Karpas-422 (cell line): ENCODE results near the gene LANCL3. TPM values are rescaled to one million over a fixed set of nuclear protein-coding genes. Genes with fewer than 3 reads are reported as not detected.

Source experiments
- DNase-seq: peaks from one replicate; pipeline ENCODE4 v3.0.0-alpha.2; 2015
- H2AFZ ChIP-seq: fragments of 200-600 bp; sonication (generic); 2 replicates; pipeline ENCODE4 v1.6.1; 2014; ENCODE audit warnings: antibody characterized with exemption, low read length, mixed read lengths
- H3K27ac ChIP-seq: fragments of 200-600 bp; sonication (generic); 2 replicates; pipeline ENCODE4 v1.5.1; 2014; ENCODE audit warnings: mild to moderate bottlenecking, low read length, moderate library complexity
- H3K27me3 ChIP-seq: fragments of 200-600 bp; sonication (generic); 2 replicates; pipeline ENCODE4 v1.6.1; 2014; ENCODE audit warnings: low read length, mixed read lengths
- H3K36me3 ChIP-seq: fragments of 200-600 bp; sonication (generic); 2 replicates; pipeline ENCODE4 v1.6.1; 2014; ENCODE audit warnings: low read length, mixed read lengths; ENCODE audit not compliant: insufficient read depth
- H3K4me1 ChIP-seq: fragments of 200-600 bp; sonication (generic); 2 replicates; pipeline ENCODE4 v1.6.1; 2014; ENCODE audit warnings: mild to moderate bottlenecking, low read length, mixed read lengths
- H3K4me2 ChIP-seq: fragments of 200-600 bp; sonication (generic); 2 replicates; pipeline ENCODE4 v1.6.1; 2014; ENCODE audit warnings: low read length, low read depth, mild to moderate bottlenecking; ENCODE audit not compliant: poor library complexity, severe bottlenecking
- H3K4me3 ChIP-seq: fragments of 200-600 bp; sonication (generic); 2 replicates; pipeline ENCODE4 v1.5.1; 2014; ENCODE audit warnings: mild to moderate bottlenecking, antibody characterized with exemption, low read length, mixed read lengths
- H3K79me2 ChIP-seq: fragments of 200-600 bp; sonication (generic); 2 replicates; pipeline ENCODE4 v1.6.1; 2014; ENCODE audit warnings: mild to moderate bottlenecking, low read length, mixed read lengths
- H3K9ac ChIP-seq: fragments of 200-600 bp; sonication (generic); 2 replicates; pipeline ENCODE4 v1.6.0; 2014; ENCODE audit warnings: low read length
- H3K9me2 ChIP-seq: fragments of 200-600 bp; sonication (generic), shearing (Covaris generic); replicated peaks from 2 replicates; pipeline ENCODE4 v1.6.0; 2014; ENCODE audit warnings: mild to moderate bottlenecking, low read length, moderate library complexity; ENCODE audit not compliant: insufficient read depth
- H3K9me3 ChIP-seq: fragments of 300-700, 200-600 bp; sonication (generic); 2 replicates; pipeline ENCODE4 v1.6.1; 2014; ENCODE audit warnings: low read length, mixed read lengths
- H4K20me1 ChIP-seq: fragments of 200-600 bp; sonication (generic); 2 replicates; pipeline ENCODE4 v1.6.1; 2014; ENCODE audit warnings: mild to moderate bottlenecking, antibody characterized with exemption, low read length, low read depth; ENCODE audit not compliant: insufficient read depth
- total RNA-seq: library from RNA; depleted of rRNA; stranded (reverse); fragments of >200 nt; shearing (Covaris generic); gene quantifications from 2 replicates; pipeline ENCODE4 v1.2.3, GENCODE V29; 2014; ENCODE audit warnings: low replicate concordance; rRNA removed

LANCL3 gene
- total RNA-seq, 1 experiment from 2014 or later = not detected

DNA sequence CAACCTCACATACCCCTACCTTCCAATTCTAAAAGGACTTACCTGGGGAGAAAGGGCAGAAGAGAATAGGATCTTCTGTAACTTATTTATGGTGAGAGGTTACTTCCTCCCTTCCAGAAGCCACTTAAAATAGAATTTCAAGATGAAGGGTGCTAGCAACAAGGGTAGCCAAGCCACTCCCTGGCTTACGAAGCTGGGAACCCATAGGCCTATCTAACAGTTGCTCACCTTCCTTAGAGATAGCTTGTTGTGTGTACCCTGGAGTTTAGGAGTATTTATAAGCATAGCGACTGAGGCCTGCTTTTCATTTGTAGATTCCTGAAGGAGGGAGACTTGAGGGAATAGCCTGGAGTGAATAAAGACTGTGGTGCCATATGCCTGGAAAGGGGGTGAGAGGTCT, 143.0 kb downstream of the LANCL3 start:
- no peak for DNase-seq
- no peaks in the 10 kb centered on the region for H3K27me3 ChIP-seq
- no peaks in the 10 kb centered on the region for H3K79me2 ChIP-seq
- no peak overlapping the region for H2AFZ ChIP-seq
- H3K4me1 ChIP-seq = no peaks in the 10 kb centered on the region
- no peak overlapping the region for H3K9ac ChIP-seq
- H3K27ac ChIP-seq = no peak overlapping the region
- no peaks in the 10 kb centered on the region for H3K9me2 ChIP-seq
- H4K20me1 ChIP-seq = no peaks in the 10 kb centered on the region
- H3K4me2 ChIP-seq = no peak overlapping the region
- no peaks in the 10 kb centered on the region for H3K36me3 ChIP-seq
- H3K9me3 ChIP-seq = no peaks in the 10 kb centered on the region
- no peak overlapping the region for H3K4me3 ChIP-seq

DNA sequence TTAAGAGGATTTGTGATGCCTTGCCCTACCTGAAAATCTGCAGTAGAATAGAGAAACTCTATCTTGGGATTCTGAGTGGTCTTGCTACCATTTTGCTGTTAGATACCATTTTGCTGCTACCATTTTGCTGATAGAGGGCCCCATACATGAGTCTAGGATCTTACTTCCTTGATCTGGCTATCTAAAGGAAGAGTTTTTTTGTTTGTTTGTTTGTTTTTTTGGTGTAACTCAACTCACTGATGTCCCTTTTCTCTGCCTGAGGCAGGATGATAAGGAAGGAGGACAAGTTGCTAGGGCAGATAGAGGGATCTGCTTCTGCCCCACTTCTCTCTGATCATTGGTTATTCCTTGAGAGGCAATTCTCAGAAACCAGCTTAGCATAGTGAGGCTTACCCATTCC, 145.1 kb downstream of the LANCL3 start:
- Histone ChIP-seq H3K4me2 (no peak overlapping the region), H3K27ac (no peak overlapping the region), H3K9ac (no peak overlapping the region)

DNA sequence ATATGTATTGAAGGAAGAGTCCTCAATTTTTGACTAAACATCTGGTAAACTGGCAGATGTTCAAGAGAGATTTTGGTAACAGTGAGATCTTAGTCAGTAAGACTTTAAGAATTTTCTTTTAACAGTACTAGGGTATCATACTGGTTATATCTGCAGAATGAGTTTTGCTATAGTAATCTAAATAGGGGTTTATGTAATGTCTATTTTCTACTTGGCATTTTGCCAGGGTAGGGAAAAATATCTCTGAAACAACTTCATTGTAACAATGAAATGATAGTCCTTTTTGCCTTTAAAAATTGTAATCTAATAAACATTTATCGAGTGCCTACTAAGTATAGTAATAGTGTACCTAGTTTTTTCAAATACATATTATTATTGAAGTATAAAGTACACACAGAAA, 146.2 kb downstream of the LANCL3 start:
- no peak for DNase-seq
- Histone ChIP-seq H3K36me3 (no peaks in the 10 kb centered on the region), H3K27me3 (no peaks in the 10 kb centered on the region), H4K20me1 (no peaks in the 10 kb centered on the region), H3K4me2 (no peak overlapping the region), H3K27ac (no peak overlapping the region), H3K9me2 (no peaks in the 10 kb centered on the region), H3K9me3 (no peaks in the 10 kb centered on the region), H3K79me2 (no peaks in the 10 kb centered on the region), H3K9ac (no peak overlapping the region), H3K4me3 (no peak overlapping the region), H3K4me1 (no peaks in the 10 kb centered on the region), H2AFZ (no peak overlapping the region)

More for the DNA sequence above, 145.1 kb downstream of the LANCL3 start:
- Histone ChIP-seq H3K27me3 (no peaks in the 10 kb centered on the region), H3K9me3 (no peaks in the 10 kb centered on the region), H2AFZ (no peak overlapping the region), H3K9me2 (no peaks in the 10 kb centered on the region), H3K4me3 (no peak overlapping the region), H4K20me1 (no peaks in the 10 kb centered on the region), H3K79me2 (no peaks in the 10 kb centered on the region), H3K4me1 (no peaks in the 10 kb centered on the region), H3K36me3 (no peaks in the 10 kb centered on the region)
- no peak for DNase-seq

DNA sequence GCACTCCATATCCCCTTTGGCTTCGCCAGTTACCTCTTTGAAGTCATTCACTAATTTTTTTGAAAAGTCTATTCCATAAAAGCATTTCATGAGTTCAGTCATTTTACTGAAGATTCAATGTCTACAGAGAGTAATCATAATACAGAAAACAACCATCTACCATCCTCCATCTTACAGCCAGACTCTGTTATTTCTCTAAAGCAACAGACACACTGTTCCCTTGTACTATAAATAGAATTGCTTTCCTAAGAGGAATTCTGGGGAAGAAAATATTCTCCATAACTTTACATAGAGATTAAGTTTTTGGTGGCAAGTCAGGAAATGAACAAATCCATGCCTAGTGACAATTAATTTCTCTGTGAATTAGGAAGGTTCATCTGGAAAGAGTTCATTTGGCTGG, 151.1 kb downstream of the LANCL3 start:
- H3K4me1 ChIP-seq = no peaks in the 10 kb centered on the region
- no peaks in the 10 kb centered on the region for H3K79me2 ChIP-seq
- DNase-seq = no peak

DNA sequence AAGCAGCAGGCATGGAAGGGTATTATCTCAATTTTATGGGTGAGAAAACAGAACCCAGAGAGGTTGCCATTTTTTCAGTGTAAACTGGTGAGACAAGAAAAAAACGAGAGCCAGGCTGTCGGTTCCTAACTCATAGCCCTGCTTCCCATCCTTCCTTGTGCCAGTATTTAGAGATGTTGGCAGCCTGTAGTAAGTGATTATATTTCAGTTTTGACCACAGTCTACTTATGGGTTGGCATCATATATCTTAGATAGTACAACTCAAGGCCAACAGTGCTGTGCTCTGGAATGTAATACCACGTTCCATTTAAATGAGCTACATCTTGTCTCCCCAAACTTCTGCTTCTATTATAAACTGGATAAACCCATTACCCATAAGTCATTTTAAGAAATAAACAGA, 154.9 kb downstream of the LANCL3 start:
- H3K79me2 ChIP-seq = no peaks in the 10 kb centered on the region
- no peak overlapping the region for H3K27ac ChIP-seq
- H3K4me2 ChIP-seq = no peak overlapping the region
- H3K9ac ChIP-seq = no peak overlapping the region
- no peaks in the 10 kb centered on the region for H3K36me3 ChIP-seq
- DNase-seq = no peak
- H3K4me3 ChIP-seq = no peak overlapping the region
- H3K27me3 ChIP-seq = no peaks in the 10 kb centered on the region
- no peaks in the 10 kb centered on the region for H3K9me2 ChIP-seq
- H4K20me1 ChIP-seq = no peaks in the 10 kb centered on the region
- H2AFZ ChIP-seq = no peak overlapping the region
- no peaks in the 10 kb centered on the region for H3K4me1 ChIP-seq
- no peaks in the 10 kb centered on the region for H3K9me3 ChIP-seq

More for the DNA sequence above, 151.1 kb downstream of the LANCL3 start:
- Histone ChIP-seq H3K27me3 (no peaks in the 10 kb centered on the region), H3K27ac (no peak overlapping the region), H3K9me2 (no peaks in the 10 kb centered on the region), H3K9me3 (no peaks in the 10 kb centered on the region), H3K4me2 (no peak overlapping the region), H3K4me3 (no peak overlapping the region), H2AFZ (no peak overlapping the region), H3K36me3 (no peaks in the 10 kb centered on the region), H3K9ac (no peak overlapping the region), H4K20me1 (no peaks in the 10 kb centered on the region)

Other genes with a start within 250 kb of the LANCL3 start
- not detected in 2 replicates for gene PRRG1, start 222.3 kb upstream of the LANCL3 start, total RNA-seq
- gene XK, start 114.1 kb downstream of the LANCL3 start, total RNA-seq = 0.04 TPM in 2 replicates
- gene CYBB, start 208.4 kb downstream of the LANCL3 start, total RNA-seq = 13.4 and 14.4 TPM in 2 replicates